Glomerular visceral epithelial cell (primary cell): ENCODE data around the gene MAP1LC3A.

Experiments
- DNase-seq: peaks from one replicate; pipeline ENCODE4 v3.0.0-alpha.2; 2016; ENCODE audit errors: extremely low spot score

Gene MAP1LC3A

GRCh38 chr20:34575756-34576155, 17.2 kb downstream of the MAP1LC3A start:
- no peak for DNase-seq

GRCh38 chr20:34577061-34577460, 18.5 kb downstream of the MAP1LC3A start:
- DNase-seq = no peak

GRCh38 chr20:34578025-34578424, 19.5 kb downstream of the MAP1LC3A start:
- no peak for DNase-seq

GRCh38 chr20:34578521-34578920, 20.0 kb downstream of the MAP1LC3A start:
- no peak for DNase-seq

GRCh38 chr20:34579191-34579978, 20.9 kb downstream of the MAP1LC3A start:
- DNase-seq = peak; percentile 85

- DNase-seq = peak; percentile 22
Observed at GRCh38 chr20:34579979-34580940, 21.7 kb downstream of the MAP1LC3A start.

- peak; percentile 40 for DNase-seq
Observed at GRCh38 chr20:34581341-34582184, 23.0 kb downstream of the MAP1LC3A start.

GRCh38 chr20:34582221-34582620, 23.7 kb downstream of the MAP1LC3A start:
- no peak for DNase-seq

GRCh38 chr20:34582911-34583310, 24.4 kb downstream of the MAP1LC3A start:
- DNase-seq = no peak

- no peak for DNase-seq
Observed at GRCh38 chr20:34583544-34583943, 25.0 kb downstream of the MAP1LC3A start.

- no peak for DNase-seq
Observed at GRCh38 chr20:34585019-34585418, 26.5 kb downstream of the MAP1LC3A start.

- DNase-seq = no peak
Observed at GRCh38 chr20:34586488-34587163, 28.1 kb downstream of the MAP1LC3A start.

- DNase-seq = no peak
Observed at GRCh38 chr20:34595377-34596184, 37.1 kb downstream of the MAP1LC3A start.

- DNase-seq = no peak
Observed at GRCh38 chr20:34600892-34601653, 42.6 kb downstream of the MAP1LC3A start.

- DNase-seq = no peak
Observed at GRCh38 chr20:34604980-34605788, 46.7 kb downstream of the MAP1LC3A start.

GRCh38 chr20:34607066-34607465, 48.5 kb downstream of the MAP1LC3A start:
- no peak for DNase-seq
